Activated naive CD4-positive, alpha-beta T cell treated with anti-CD3 and anti-CD28 coated beads, Interleukin-2, amount 50 U/mL, for 72 hours (primary cell): ENCODE results near the gene BDKRB2. TPM values are rescaled to one million over a fixed set of nuclear protein-coding genes. Genes with fewer than 3 reads are reported as not detected.

ENCODE experiments used
- ATAC-seq, 2 donors: fragments of 150-1000 bp; cut with Tn5 transposase; 2 replicates each; pipeline ENCODE4 v1.10.0; 2021; ENCODE audit warnings: mild to moderate bottlenecking in 2 of 2, moderate library complexity in 2 of 2
- DNase-seq, 2 donors: peaks; one replicate each; pipeline ENCODE4 v3.0.0; 2021 to 2022; ENCODE audit warnings: low spot score in 2 of 2
- H3K27ac Mint-ChIP-seq, 2 donors: one replicate each; pipeline ENCODE4 v1.8.0; 2022; ENCODE audit warnings: mild to moderate bottlenecking in 2 of 2, mixed read lengths in 2 of 2
- H3K36me3 Mint-ChIP-seq, 2 donors: one replicate each; pipeline ENCODE4 v1.8.0; 2022; ENCODE audit warnings: mixed read lengths in 2 of 2
- H3K9me3 Mint-ChIP-seq, 2 donors: one replicate each; pipeline ENCODE4 v1.8.0; 2022; ENCODE audit warnings: mixed read lengths in 2 of 2
- total RNA-seq, 2 donors: library from RNA; stranded (reverse); gene quantifications; one replicate each; pipeline ENCODE4 v1.2.3, GENCODE V29; 2022

BDKRB2 gene
- total RNA-seq, 2 donors from 2014 or later: 0.08 TPM; not detected in 1

- ATAC-seq: no peak
- DNase-seq: no peak
- H3K27ac Mint-ChIP-seq: no peak overlapping the region
Observed at GRCh38 chr14:96207686-96208085, 3.0 kb downstream of the BDKRB2 start.

DNA sequence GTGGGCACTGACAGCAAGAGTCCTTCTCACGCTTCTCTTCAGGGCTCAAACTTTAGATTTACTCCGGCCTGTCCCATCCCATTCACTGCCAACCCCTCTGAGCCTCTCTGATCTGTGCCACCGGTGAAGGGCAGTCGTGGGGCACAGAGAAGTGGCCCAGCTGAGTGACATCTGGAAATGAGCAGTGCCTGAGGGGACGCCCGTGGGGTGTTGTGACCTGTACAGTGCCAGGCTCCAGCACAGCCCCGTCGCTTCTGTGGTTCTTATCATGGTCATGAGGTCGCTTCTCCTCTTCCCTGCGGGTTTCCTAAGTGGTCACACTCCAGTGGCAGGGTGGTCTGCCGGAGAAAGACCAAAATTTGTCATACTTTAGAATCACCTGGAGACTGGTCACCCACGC is 4.1 kb downstream of the BDKRB2 start:
- H3K9me3 Mint-ChIP-seq: peaks cover 4 to 18% of the 10 kb centered on the region in 2 donors
- ATAC-seq (no peak), DNase-seq (no peak)
- peaks cover 8 to 16% of the 10 kb centered on the region in 2 donors for H3K36me3 Mint-ChIP-seq
- no peak overlapping the region for H3K27ac Mint-ChIP-seq

More at GRCh38 chr14:96207686-96208085, 3.0 kb downstream of the BDKRB2 start:
- H3K36me3 Mint-ChIP-seq: peaks cover 8 to 16% of the 10 kb centered on the region in 2 donors
- peaks cover 4 to 14% of the 10 kb centered on the region in 2 donors for H3K9me3 Mint-ChIP-seq

DNA sequence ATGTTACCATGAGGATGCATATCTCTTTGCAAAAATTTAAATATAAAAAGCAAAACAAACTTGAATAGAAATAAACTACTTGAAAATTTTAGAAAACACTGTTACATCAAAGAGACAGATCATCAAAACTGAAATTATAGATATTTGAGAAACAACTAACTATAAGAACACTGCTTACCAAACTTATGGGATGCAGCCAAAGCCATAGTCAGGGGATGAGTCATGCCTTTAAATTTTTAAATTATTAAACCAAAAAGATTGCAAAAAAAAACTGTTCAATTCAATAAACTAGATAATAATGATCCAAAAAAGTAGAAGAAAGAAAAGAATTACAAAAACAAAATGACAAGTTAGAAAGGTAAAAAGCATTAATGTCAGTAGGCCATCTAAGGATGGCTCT is 7.5 kb downstream of the BDKRB2 start:
- DNase-seq (no peak), ATAC-seq (no peak)
- Mint-ChIP-seq H3K9me3 (peaks cover 4 to 18% of the 10 kb centered on the region in 2 donors), H3K27ac (no peak overlapping the region), H3K36me3 (peaks cover 8 to 11% of the 10 kb centered on the region in 2 donors)

DNA sequence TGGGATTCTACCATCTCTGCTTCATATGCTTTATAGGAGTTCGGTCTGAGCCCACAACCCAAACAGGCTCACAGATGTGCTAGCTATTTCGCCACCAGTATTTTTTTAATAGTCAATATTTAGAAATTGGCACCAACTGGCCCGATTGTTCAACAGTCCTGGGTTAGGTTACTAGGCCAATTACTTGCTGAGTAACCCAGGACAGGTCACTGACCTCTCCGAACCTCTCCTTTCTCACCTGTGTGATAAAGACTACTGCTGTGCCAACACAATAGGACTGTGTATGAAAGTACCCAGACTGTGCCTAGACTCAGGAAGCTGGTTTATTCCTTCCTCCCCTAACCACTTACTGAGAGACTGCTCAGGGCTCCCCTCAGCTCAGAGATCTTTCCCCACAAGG is 8.3 kb downstream of the BDKRB2 start:
- no peak for DNase-seq
- H3K27ac Mint-ChIP-seq: no peak overlapping the region
- H3K36me3 Mint-ChIP-seq: peaks cover 8 to 11% of the 10 kb centered on the region in 2 donors
- ATAC-seq: no peak
- H3K9me3 Mint-ChIP-seq: peaks cover 4 to 18% of the 10 kb centered on the region in 2 donors

DNA sequence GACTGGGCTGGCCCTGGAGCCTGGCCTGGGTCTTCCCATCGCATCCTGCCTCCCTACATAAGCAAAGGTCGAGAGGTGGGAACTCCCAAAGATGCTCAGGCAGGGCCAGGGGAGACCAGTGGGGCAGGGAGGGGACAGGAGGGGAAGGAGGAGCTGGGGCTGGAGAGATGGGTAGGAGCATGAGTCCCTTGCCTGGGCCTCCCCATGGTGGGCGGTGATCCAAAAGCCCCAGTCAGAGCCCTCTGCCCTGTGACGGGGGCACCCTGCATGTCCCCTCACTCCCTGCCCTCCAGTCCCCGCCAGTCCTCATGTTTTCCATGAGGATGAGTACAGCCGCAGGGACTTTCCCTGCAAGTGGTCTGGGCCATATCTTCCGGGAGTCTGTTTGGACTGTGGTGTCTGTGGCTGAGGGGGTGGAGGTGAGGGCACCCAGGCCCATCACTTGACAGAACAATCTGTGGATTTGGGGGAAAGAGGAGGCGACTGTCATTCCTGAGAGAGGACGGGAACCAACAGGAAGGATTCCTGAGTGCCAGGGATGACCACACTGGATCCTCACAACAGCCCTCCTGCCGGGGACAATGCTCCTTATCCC is 9.3 kb downstream of the BDKRB2 start:
- peaks cover 4 to 18% of the 10 kb centered on the region in 2 donors for H3K9me3 Mint-ChIP-seq
- no peak overlapping the region for H3K27ac Mint-ChIP-seq
- DNase-seq: no peak

GRCh38 chr14:96214793-96215192 is 10.2 kb downstream of the BDKRB2 start:
- ATAC-seq: no peak
- no peak overlapping the region for H3K27ac Mint-ChIP-seq

More for the DNA sequence above, 9.3 kb downstream of the BDKRB2 start:
- no peak for ATAC-seq
- H3K36me3 Mint-ChIP-seq: peaks cover 8 to 11% of the 10 kb centered on the region in 2 donors

DNA sequence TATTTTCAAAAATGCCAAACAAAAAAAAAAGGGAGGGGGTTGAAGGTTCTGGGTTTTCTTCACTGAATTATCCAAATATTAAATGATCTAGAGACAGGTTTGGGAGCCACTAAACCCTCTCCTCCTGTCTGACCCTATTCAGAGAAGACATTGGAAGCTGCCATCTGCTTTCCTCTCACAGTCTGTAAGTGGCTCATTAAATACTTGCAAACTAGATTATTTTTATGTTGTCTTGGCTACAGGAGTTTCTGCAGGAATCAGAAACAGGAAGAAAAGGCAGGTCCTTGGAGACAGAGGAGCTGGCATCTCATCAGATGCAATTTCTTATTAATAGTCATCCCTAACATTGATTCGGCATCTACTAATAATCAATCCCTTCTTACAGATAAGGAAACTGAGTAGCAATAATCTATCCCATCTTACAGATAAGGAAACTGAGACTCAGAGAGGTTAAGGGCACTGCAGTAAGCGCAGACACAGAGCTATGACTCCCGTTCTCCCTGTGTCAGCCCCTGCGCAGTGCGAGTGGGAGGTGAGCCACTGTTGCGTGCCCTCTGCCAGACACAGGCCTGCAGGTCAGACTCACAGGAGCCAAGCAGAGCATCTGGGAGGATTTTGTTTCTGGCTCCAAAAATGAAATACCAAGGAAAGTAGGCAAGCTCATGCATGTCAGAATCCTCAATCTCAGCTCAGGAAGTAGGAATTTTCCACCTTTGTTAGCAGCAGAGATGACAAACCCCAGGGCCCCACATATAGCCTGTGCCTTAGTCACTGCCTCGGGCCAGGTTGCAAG is 11.0 kb downstream of the BDKRB2 start:
- Mint-ChIP-seq H3K36me3 (peaks cover 8 to 11% of the 10 kb centered on the region in 2 donors), H3K27ac (peak overlapping the region in 1 of 2 donors; percentile 77), H3K9me3 (peaks cover 4 to 18% of the 10 kb centered on the region in 2 donors)
- no peak for DNase-seq
- ATAC-seq: no peak

More at GRCh38 chr14:96214793-96215192, 10.2 kb downstream of the BDKRB2 start:
- peaks cover 8 to 11% of the 10 kb centered on the region in 2 donors for H3K36me3 Mint-ChIP-seq
- peaks cover 4 to 18% of the 10 kb centered on the region in 2 donors for H3K9me3 Mint-ChIP-seq
- DNase-seq: no peak

DNA sequence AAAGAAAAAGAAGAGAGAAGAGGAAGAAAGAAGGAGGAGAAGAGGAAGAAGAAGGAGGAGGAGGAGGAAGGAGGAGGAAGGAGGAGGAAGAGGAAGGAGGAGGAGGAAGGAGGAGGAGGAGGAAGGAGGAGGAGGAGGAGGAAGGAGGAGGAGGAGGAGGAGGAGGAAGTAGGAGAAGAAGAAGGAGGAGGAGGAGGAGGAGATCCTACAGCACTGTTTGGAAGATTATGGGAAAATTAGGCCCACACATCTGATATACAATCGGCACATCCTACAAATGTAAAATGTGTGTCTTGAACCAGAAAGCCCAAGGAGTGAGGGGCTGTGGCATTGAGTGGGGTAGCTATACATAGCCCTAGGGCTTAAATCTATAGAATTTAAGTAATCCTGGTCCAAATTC is 12.0 kb downstream of the BDKRB2 start:
- peak overlapping the region in 1 of 2 donors; percentile 77 for H3K27ac Mint-ChIP-seq
- no peak for DNase-seq
- H3K9me3 Mint-ChIP-seq: peaks cover 4 to 14% of the 10 kb centered on the region in 2 donors
- ATAC-seq: no peak
- H3K36me3 Mint-ChIP-seq: peaks cover 2 to 8% of the 10 kb centered on the region in 2 donors

GRCh38 chr14:96217376-96217913 is 12.8 kb downstream of the BDKRB2 start:
- H3K36me3 Mint-ChIP-seq: no peaks in the 10 kb centered on the region
- DNase-seq: no peak
- no peak for ATAC-seq
- peaks cover under 1 to 5% of the 10 kb centered on the region in 2 donors for H3K9me3 Mint-ChIP-seq
- no peak overlapping the region for H3K27ac Mint-ChIP-seq

- no peak for DNase-seq
Observed at GRCh38 chr14:96221109-96221650, 16.5 kb downstream of the BDKRB2 start.

GRCh38 chr14:96221841-96222240 is 17.2 kb downstream of the BDKRB2 start:
- H3K9me3 Mint-ChIP-seq: no peaks in the 10 kb centered on the region
- ATAC-seq (no peak), DNase-seq (no peak)
- no peak overlapping the region for H3K27ac Mint-ChIP-seq
- H3K36me3 Mint-ChIP-seq: no peaks in the 10 kb centered on the region

More at GRCh38 chr14:96221109-96221650, 16.5 kb downstream of the BDKRB2 start:
- ATAC-seq: no peak
- Mint-ChIP-seq H3K36me3 (no peaks in the 10 kb centered on the region), H3K27ac (no peak overlapping the region), H3K9me3 (no peaks in the 10 kb centered on the region)

- DNase-seq: no peak
- Mint-ChIP-seq H3K27ac (peak overlapping the region in 1 of 2 donors; percentile 25), H3K9me3 (no peaks in the 10 kb centered on the region), H3K36me3 (no peaks in the 10 kb centered on the region)
- no peak for ATAC-seq
Observed at GRCh38 chr14:96224480-96225096, 19.9 kb downstream of the BDKRB2 start.

DNA sequence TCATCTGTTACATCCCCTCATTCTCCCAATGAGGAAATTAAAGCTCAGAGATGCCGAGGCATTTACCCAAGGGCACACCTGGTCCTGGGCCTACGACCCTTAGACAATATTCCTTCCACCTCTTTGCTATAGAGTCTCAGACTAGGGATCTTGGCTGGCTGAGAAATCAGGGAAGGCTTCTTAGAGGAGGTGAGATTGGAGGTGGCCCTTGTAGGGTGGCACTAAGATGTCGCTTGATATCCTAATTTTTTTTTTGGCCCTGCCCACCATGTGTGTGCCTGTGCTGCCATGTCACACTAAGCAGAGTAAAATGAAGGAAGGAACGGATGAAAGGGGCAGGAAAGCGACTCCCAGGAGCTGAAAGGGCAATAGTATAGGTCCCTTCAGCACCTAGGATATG is 20.6 kb downstream of the BDKRB2 start:
- no peaks in the 10 kb centered on the region for H3K9me3 Mint-ChIP-seq
- H3K36me3 Mint-ChIP-seq: no peaks in the 10 kb centered on the region
- no peak for ATAC-seq
- H3K27ac Mint-ChIP-seq: no peak overlapping the region
- DNase-seq: no peak

- ATAC-seq: no peak
- H3K36me3 Mint-ChIP-seq: no peaks in the 10 kb centered on the region
- DNase-seq: no peak
Observed at GRCh38 chr14:96225745-96226151, 21.1 kb downstream of the BDKRB2 start.

DNA sequence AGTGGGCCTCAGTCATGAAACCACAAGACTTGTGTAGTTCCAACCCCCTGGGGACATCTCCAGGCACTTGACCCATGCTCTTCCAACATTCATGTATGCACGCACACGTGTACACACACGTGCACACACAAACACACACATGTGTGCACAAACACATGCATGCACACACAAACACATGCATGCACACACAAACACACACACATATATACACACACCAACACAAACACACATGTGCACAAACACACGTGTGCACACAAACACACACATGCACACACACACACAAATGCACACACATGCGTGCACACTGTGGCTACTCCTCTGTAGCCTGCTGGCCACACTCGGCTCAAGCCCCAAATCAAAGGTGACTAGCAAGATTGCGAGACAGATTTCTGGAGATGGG is 22.8 kb downstream of the BDKRB2 start:
- H3K27ac Mint-ChIP-seq: no peak overlapping the region
- no peak for DNase-seq
- ATAC-seq: no peak

More at GRCh38 chr14:96225745-96226151, 21.1 kb downstream of the BDKRB2 start:
- Mint-ChIP-seq H3K9me3 (no peaks in the 10 kb centered on the region), H3K27ac (no peak overlapping the region)

DNA sequence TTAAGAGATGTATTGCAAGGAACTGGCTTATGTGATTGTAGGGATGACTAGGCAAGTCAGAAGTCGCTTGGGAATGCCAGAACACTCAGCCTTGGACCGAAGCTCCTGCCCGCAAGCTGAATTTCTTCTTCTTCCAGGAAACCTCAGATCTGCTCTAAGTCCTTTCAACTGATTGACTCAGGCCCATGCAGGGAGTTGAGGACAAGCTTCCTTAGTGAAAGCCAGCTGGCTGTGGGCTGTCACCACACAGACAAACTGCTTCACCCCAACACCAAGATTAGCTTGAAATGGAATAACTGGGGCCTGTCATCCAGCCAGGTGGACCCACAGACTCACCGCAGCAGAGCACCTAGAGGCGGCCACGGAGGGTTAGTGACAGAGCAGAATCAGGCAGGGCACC is 24.7 kb downstream of the BDKRB2 start:
- H3K9me3 Mint-ChIP-seq: no peaks in the 10 kb centered on the region
- ATAC-seq: no peak
- H3K36me3 Mint-ChIP-seq: no peaks in the 10 kb centered on the region
- H3K27ac Mint-ChIP-seq: no peak overlapping the region
- DNase-seq: no peak

More for the DNA sequence above, 22.8 kb downstream of the BDKRB2 start:
- Mint-ChIP-seq H3K36me3 (no peaks in the 10 kb centered on the region), H3K9me3 (no peaks in the 10 kb centered on the region)

- no peak overlapping the region for H3K27ac Mint-ChIP-seq
- no peaks in the 10 kb centered on the region for H3K9me3 Mint-ChIP-seq
- no peak for DNase-seq
- H3K36me3 Mint-ChIP-seq: no peaks in the 10 kb centered on the region
- ATAC-seq: no peak
Observed at GRCh38 chr14:96231056-96231455, 26.4 kb downstream of the BDKRB2 start.
